AG04450 (cell line): ENCODE data around the gene CDAN1. TPM values are rescaled to one million over a fixed set of nuclear protein-coding genes. Genes with fewer than 3 reads are reported as not detected.
A peak's percentile ranks its signal among the peaks of the same experiment; 100 is the strongest.

Source experiments
- CTCF ChIA-PET: fragments of 300-600, 350-600 bp; formaldehyde crosslinking; extraction: SDS; loops from one replicate; lab custom pipeline; 2022; ENCODE audit warnings: antibody characterized with exemption, inconsistent platforms; lab: Charles Lee
- POLR2A ChIA-PET: fragments of 350-600 bp; formaldehyde crosslinking; extraction: SDS; loops from one replicate; lab custom pipeline; 2021; ENCODE audit warnings: antibody characterized with exemption, inconsistent platforms; lab: Yijun Ruan, JAX
- DNase-seq: peaks from one replicate; pipeline ENCODE4 v3.0.0-alpha.2; 2011; ENCODE audit warnings: low read depth, low spot score
- H3K27ac ChIP-seq: one replicate; pipeline ENCODE4 v1.5.1; 2012; ENCODE audit warnings: low read depth, low read length, control low read depth
- H3K27me3 ChIP-seq: one replicate; pipeline ENCODE4 v1.6.0; 2012; ENCODE audit warnings: low read length; ENCODE audit not compliant: control insufficient read depth, insufficient read depth
- H3K4me3 ChIP-seq: 2 replicates; pipeline ENCODE4 v1.5.1; 2011; ENCODE audit warnings: mild to moderate bottlenecking, low read depth, low read length, control low read depth
- H3K9me3 ChIP-seq: 2 replicates; pipeline ENCODE4 v1.5.1; 2012; ENCODE audit warnings: low read length; ENCODE audit not compliant: control insufficient read depth, insufficient read depth
- polyA plus RNA-seq: library from polyadenylated mRNA; depleted of rRNA; stranded (reverse); fragments of >200 nt; gene quantifications from 2 replicates; pipeline ENCODE4 v1.2.3, GENCODE V29; 2011
- TF ChIP-seq, protein P1 (sequence below): IDR thresholded peaks from 2 replicates; pipeline ENCODE4 v1.5.1; 2011; ENCODE audit warnings: low read depth, low read length, control low read depth, inconsistent platforms

Gene CDAN1
- polyA plus RNA-seq, 1 experiment = 3.9 TPM

DNA sequence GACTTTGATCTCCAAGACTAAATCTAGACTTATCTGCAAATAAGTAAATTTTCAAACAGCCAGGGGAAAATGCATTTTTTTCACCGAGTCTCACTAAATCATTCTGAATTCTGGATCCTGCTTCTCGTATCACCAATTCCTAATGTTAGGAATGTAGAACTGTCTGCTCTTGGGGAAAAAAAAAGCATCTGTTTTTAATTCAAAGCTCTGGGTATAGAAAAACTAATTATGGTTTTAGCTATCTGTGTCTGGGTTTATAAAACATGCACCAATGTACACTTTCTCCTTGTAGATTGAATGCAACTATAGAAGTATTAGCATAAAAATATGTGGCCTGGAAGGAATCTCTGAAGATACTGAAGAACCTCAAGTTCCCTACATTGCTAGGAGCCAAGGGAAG is 4.8 kb upstream of the CDAN1 start:
- POLR2A ChIA-PET = no interaction called here

DNA sequence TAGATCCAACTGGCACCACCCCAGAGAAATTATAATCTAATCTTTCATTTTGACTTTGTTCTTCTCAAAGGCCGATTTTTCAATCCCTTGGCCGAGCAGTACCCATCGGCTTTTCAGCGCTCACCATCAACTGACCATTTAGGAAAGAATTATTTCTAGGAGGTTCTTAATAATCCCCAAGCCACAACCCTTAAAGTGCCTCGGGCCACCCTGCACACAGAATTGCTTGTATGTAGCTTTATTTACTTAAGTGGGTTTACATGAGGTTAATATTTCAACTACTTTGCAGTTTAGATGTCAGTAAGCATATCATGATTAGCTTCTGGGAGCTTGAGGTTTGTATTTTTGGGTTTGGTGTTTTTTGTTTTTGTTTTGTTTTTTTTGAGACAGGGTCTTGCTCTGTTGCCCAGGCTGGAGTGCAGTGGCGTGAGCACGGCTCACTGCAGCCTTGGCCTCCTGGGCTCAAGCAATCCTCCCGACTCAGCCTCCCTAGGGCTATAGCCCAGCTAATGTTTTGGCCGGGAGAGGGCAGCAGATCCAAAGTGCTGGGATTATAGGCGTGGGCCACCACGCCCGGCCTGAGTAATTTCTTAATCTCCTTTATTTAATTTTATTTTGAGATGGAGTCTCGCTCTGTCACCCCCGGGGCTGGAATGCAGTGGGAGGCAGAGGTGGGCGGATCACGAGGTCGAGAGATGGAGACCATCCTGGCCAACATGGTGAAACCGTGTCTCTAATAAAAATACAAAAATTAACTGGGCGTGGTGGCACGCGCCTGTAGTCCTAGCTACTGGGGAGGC is 801 bp upstream of the CDAN1 start:
- POLR2A ChIA-PET = no interaction called here
- TF ChIP-seq, protein P1, sequence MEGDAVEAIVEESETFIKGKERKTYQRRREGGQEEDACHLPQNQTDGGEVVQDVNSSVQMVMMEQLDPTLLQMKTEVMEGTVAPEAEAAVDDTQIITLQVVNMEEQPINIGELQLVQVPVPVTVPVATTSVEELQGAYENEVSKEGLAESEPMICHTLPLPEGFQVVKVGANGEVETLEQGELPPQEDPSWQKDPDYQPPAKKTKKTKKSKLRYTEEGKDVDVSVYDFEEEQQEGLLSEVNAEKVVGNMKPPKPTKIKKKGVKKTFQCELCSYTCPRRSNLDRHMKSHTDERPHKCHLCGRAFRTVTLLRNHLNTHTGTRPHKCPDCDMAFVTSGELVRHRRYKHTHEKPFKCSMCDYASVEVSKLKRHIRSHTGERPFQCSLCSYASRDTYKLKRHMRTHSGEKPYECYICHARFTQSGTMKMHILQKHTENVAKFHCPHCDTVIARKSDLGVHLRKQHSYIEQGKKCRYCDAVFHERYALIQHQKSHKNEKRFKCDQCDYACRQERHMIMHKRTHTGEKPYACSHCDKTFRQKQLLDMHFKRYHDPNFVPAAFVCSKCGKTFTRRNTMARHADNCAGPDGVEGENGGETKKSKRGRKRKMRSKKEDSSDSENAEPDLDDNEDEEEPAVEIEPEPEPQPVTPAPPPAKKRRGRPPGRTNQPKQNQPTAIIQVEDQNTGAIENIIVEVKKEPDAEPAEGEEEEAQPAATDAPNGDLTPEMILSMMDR = no peak
- Histone ChIP-seq H3K9me3 (no peaks in the 10 kb centered on the region), H3K27ac (peak overlapping the region; percentile 87), H3K27me3 (no peaks in the 10 kb centered on the region), H3K4me3 (peak overlapping the region; percentile 64)
- no peak for DNase-seq
- CTCF ChIA-PET = interaction anchor here (0.5 to 3.4 kb wide), 2 partner anchors 95 to 188 kb away, joined by 13 to 24 read pairs; no protein-coding TSS in a partner anchor

More for the DNA sequence above, 4.8 kb upstream of the CDAN1 start:
- Histone ChIP-seq H3K9me3 (no peaks in the 10 kb centered on the region), H3K4me3 (no peak overlapping the region), H3K27ac (no peak overlapping the region), H3K27me3 (no peaks in the 10 kb centered on the region)
- DNase-seq = no peak
- TF ChIP-seq, protein P1 = no peak
- CTCF ChIA-PET = no interaction called here

GRCh38 chr15:42736178-42736792 is 643 bp downstream of the CDAN1 start:
- DNase-seq = no peak
- POLR2A ChIA-PET = interaction anchor here (0.8 kb wide), 1 partner anchor 193 kb away, joined by 3 read pairs; no protein-coding TSS in a partner anchor

GRCh38 chr15:42735382-42736165 is 1.4 kb downstream of the CDAN1 start:
- Histone ChIP-seq H3K9me3 (no peaks in the 10 kb centered on the region), H3K4me3 (peak overlapping the region; percentile 93), H3K27ac (no peak overlapping the region), H3K27me3 (no peaks in the 10 kb centered on the region)
- CTCF ChIA-PET = interaction anchor here (0.7 to 3.4 kb wide), 2 partner anchors 12 to 191 kb away, joined by 3 to 24 read pairs; no protein-coding TSS in a partner anchor
- TF ChIP-seq, protein P1 = no peak
- POLR2A ChIA-PET = interaction anchor here (0.8 kb wide), 1 partner anchor 194 kb away, joined by 3 read pairs; no protein-coding TSS in a partner anchor
- no peak for DNase-seq

More at GRCh38 chr15:42736178-42736792, 643 bp downstream of the CDAN1 start:
- Histone ChIP-seq H3K27me3 (no peaks in the 10 kb centered on the region), H3K9me3 (no peaks in the 10 kb centered on the region), H3K4me3 (peak overlapping the region; percentile 93), H3K27ac (no peak overlapping the region)
- CTCF ChIA-PET = interaction anchor here (0.7 to 3.4 kb wide), 2 partner anchors 13 to 190 kb away, joined by 3 to 24 read pairs; no protein-coding TSS in a partner anchor
- TF ChIP-seq, protein P1 = no peak
